SK-N-SH (cell line): ENCODE measurements around the gene CAPNS1. TPM values are rescaled to one million over a fixed set of nuclear protein-coding genes. Genes with fewer than 3 reads are reported as not detected.

Source experiments
- CTCF ChIA-PET: fragments of 300-600, 350-600 bp; formaldehyde crosslinking; extraction: SDS; loops from one replicate; lab custom pipeline; 2021; lab: Yijun Ruan, JAX
- POLR2A ChIA-PET: fragments of 350-600 bp; sonication (Branson Sonifier 250); formaldehyde crosslinking; extraction: SDS; loops from one replicate; lab custom pipeline; 2020; ENCODE audit warnings: antibody characterized with exemption, inconsistent platforms; lab: Yijun Ruan, JAX
- DNase-seq: peaks from one replicate; pipeline ENCODE4 v3.0.0; 2012
- H2AFZ ChIP-seq: fragments of 200-600 bp; sonication (generic); 2 replicates; pipeline ENCODE4 v1.8.1; 2016; ENCODE audit warnings: antibody characterized with exemption, mild to moderate bottlenecking, low read depth
- H3F3A ChIP-seq: fragments of 200-600 bp; sonication (generic); replicated peaks from 2 replicates; pipeline ENCODE3; 2016; ENCODE audit warnings: antibody characterized with exemption, mild to moderate bottlenecking; ENCODE audit not compliant: insufficient read depth
- H3K27ac ChIP-seq, 2 experiments: fragments of 200-500 bp in 1 of 2; fragments of 200-600 bp in 1 of 2; sonication (Bioruptor generic) in 1 of 2; sonication (generic), shearing (Covaris generic) in 1 of 2; 2 replicates each; pipeline versions ENCODE4 v1.5.1 to v1.6.1; 2014 to 2016; ENCODE audit warnings: low read depth in 2 of 2, inconsistent platforms in 1 of 2, low read length in 1 of 2, mild to moderate bottlenecking in 1 of 2, mixed read lengths in 1 of 2
- H3K27me3 ChIP-seq: fragments of 200-600 bp; sonication (generic), shearing (Covaris generic); 2 replicates; pipeline ENCODE4 v1.6.1; 2016; ENCODE audit warnings: mixed run types; ENCODE audit not compliant: insufficient read depth
- H3K36me3 ChIP-seq, 2 experiments: fragments of 200-500 bp in 1 of 2; fragments of 200-600 bp in 1 of 2; sonication (Bioruptor generic) in 1 of 2; sonication (generic) in 1 of 2; replicated peaks in 1 of 2; 2 replicates each; pipeline versions ENCODE3 to v1.5.1; 2014 to 2016; ENCODE audit warnings: low read length in 1 of 2, mild to moderate bottlenecking in 1 of 2; ENCODE audit not compliant: insufficient read depth in 2 of 2, control insufficient read depth in 1 of 2
- H3K4me1 ChIP-seq, 2 experiments: fragments of 200-500 bp in 1 of 2; fragments of 200-600 bp in 1 of 2; sonication (Bioruptor generic) in 1 of 2; sonication (generic), shearing (Covaris generic) in 1 of 2; 2 replicates each; pipeline versions ENCODE4 v1.5.1 to v1.6.1; 2014 to 2016; ENCODE audit warnings: low read depth in 1 of 2, low read length in 1 of 2, mixed run types in 1 of 2; ENCODE audit not compliant: insufficient read depth in 2 of 2, control insufficient read depth in 1 of 2
- H3K4me2 ChIP-seq: fragments of 200-600 bp; sonication (generic), shearing (Covaris generic); 2 replicates; pipeline ENCODE4 v1.6.1; 2017; ENCODE audit warnings: mixed run types
- H3K4me3 ChIP-seq, 2 experiments: fragments of 200-500 bp in 1 of 2; fragments of 200-600 bp in 1 of 2; sonication (Bioruptor generic) in 1 of 2; sonication (generic), shearing (Covaris generic) in 1 of 2; 2 replicates each; pipeline versions ENCODE4 v1.5.1 to v1.8.1; 2014 to 2016; ENCODE audit warnings: low read depth in 2 of 2, inconsistent platforms in 1 of 2, low read length in 1 of 2, mild to moderate bottlenecking in 1 of 2, mixed read lengths in 1 of 2, moderate library complexity in 1 of 2
- H3K79me2 ChIP-seq: fragments of 200-600 bp; sonication (generic); 2 replicates; pipeline ENCODE4 v1.8.1; 2017; ENCODE audit warnings: mild to moderate bottlenecking; ENCODE audit not compliant: insufficient read depth
- H3K9ac ChIP-seq: fragments of 200-600 bp; sonication (generic); 2 replicates; pipeline ENCODE4 v1.6.1; 2017; ENCODE audit warnings: mixed run types
- H3K9me2 ChIP-seq: fragments of 200-600 bp; sonication (generic); 2 replicates; pipeline ENCODE4 v1.6.1; 2017; ENCODE audit warnings: mixed run types
- H3K9me3 ChIP-seq: fragments of 200-600 bp; sonication (generic); 2 replicates; pipeline ENCODE4 v1.6.1; 2017; ENCODE audit warnings: mixed run types, mild to moderate bottlenecking, moderate library complexity
- H4K20me1 ChIP-seq: fragments of 200-600 bp; sonication (generic); 2 replicates; pipeline ENCODE4 v1.6.1; 2017; ENCODE audit warnings: mild to moderate bottlenecking, mixed run types; ENCODE audit not compliant: insufficient read depth
- ELF1 ChIP-seq: IDR thresholded peaks from 2 replicates; pipeline ENCODE4 v1.4.0; 2012
- EP300 ChIP-seq, 2 experiments: IDR thresholded peaks; 2 replicates each; pipeline versions ENCODE4 v1.4.0 to v1.6.1; 2012; ENCODE audit warnings: borderline replicate concordance in 1 of 2, low read depth in 1 of 2, low read length in 1 of 2
- GABPA ChIP-seq: IDR thresholded peaks from 2 replicates; pipeline ENCODE4 v1.4.0; 2012; ENCODE audit warnings: low read depth, mild to moderate bottlenecking
- IRF3 ChIP-seq: fragments of 150-350 bp; IDR thresholded peaks from 2 replicates; pipeline ENCODE4 v1.6.1; 2016; ENCODE audit warnings: mild to moderate bottlenecking, low read depth, low read length
- JUND ChIP-seq: IDR thresholded peaks from 2 replicates; pipeline ENCODE4 v1.4.0; 2012
- MAX ChIP-seq: IDR thresholded peaks from 2 replicates; pipeline ENCODE4 v1.4.0; 2012; ENCODE audit warnings: low read depth
- NFIC ChIP-seq: IDR thresholded peaks from 2 replicates; pipeline ENCODE4 v1.4.0; 2012; ENCODE audit warnings: borderline replicate concordance
- NRF1 ChIP-seq: IDR thresholded peaks from 2 replicates; pipeline ENCODE4 v1.6.1; 2012; ENCODE audit warnings: low read depth, mild to moderate bottlenecking, low read length
- PBX3 ChIP-seq: IDR thresholded peaks from 2 replicates; pipeline ENCODE4; 2012
- RAD21 ChIP-seq: IDR thresholded peaks from 2 replicates; pipeline ENCODE4 v1.6.1; 2012; ENCODE audit warnings: mild to moderate bottlenecking, low read length
- RFX5 ChIP-seq: IDR thresholded peaks from 2 replicates; pipeline ENCODE4 v1.6.1; 2012; ENCODE audit warnings: mild to moderate bottlenecking, improper control_type of control experiment, low read length
- RXRA ChIP-seq: IDR thresholded peaks from 2 replicates; pipeline ENCODE4 v1.4.0; 2012; ENCODE audit warnings: low read depth, mild to moderate bottlenecking, borderline replicate concordance
- SIN3A ChIP-seq: IDR thresholded peaks from 2 replicates; pipeline ENCODE4 v1.6.1; 2012; ENCODE audit warnings: low read depth, mild to moderate bottlenecking, low read length, moderate library complexity, borderline replicate concordance
- USF2 ChIP-seq: fragments of 150-350 bp; IDR thresholded peaks from 2 replicates; pipeline ENCODE4 v1.6.1; 2017; ENCODE audit warnings: antibody characterized with exemption, low read length, low read depth, borderline replicate concordance
- YY1 ChIP-seq: IDR thresholded peaks from 2 replicates; pipeline ENCODE4 v1.4.0; 2012; ENCODE audit warnings: low read depth, mild to moderate bottlenecking
- ZBTB33 ChIP-seq: IDR thresholded peaks from 2 replicates; pipeline ENCODE4 v1.4.0; 2012; ENCODE audit warnings: low read depth, borderline replicate concordance
- WGBS: methylation state at CpG from one replicate; pipeline ENCODE4 v1.1.6; 2017; ENCODE audit warnings: low lambda C conversion rate; 5-methylcytosine and 5-hydroxymethylcytosine counted together
- polyA plus RNA-seq, 3 experiments: library from polyadenylated mRNA; depleted of rRNA; stranded (reverse); fragments of >200 nt; gene quantifications; 2 replicates each; pipeline ENCODE4 v1.2.3, GENCODE V29; 2012

Gene CAPNS1
- polyA plus RNA-seq, 1 of the 3 experiments (the other 2 are of a cell fraction): 999 TPM

- TF ChIP-seq YY1 (no peak), ELF1 (no peak), NFIC (no peak)
- TF ChIP-seq, all 33 proteins: peak for 0
Observed at GRCh38 chr19:36139120-36139472, 770 bp upstream of the CAPNS1 start (continued).

- peak; percentile 88 for DNase-seq
- Histone ChIP-seq H3K9ac (peak overlapping the region; percentile 97), H3K4me2 (peak overlapping the region; percentile 89), H2AFZ (no peak overlapping the region), H3F3A (peaks cover 19% of the 10 kb centered on the region), H3K4me1 (peaks cover 14% of the 10 kb centered on the region in 2 experiments; a peak in 3 of 4 replicates), H3K27ac (peak overlapping the region; percentile 82 to 93), H3K79me2 (peaks cover 36% of the 10 kb centered on the region), H3K9me2 (no peaks in the 10 kb centered on the region), H3K27me3 (no peaks in the 10 kb centered on the region), H4K20me1 (peaks cover 23% of the 10 kb centered on the region), H3K4me3 (peak overlapping the region; percentile 80 to 90), H3K36me3 (peaks cover 23 to 33% of the 10 kb centered on the region in 2 experiments), H3K9me3 (no peaks in the 10 kb centered on the region)
- WGBS: 2% methylated on average over 24 of the region's 31 CpGs
- ChIA-PET CTCF (interaction anchor here (1.0 kb wide), 1 partner anchor 12 kb away, joined by 4 read pairs; no protein-coding TSS in a partner anchor), POLR2A (interaction anchor here (1.2 kb wide), 2 partner anchors 13 to 25 kb away, joined by 3 read pairs; partner anchors contain the start of gene TBCB)
- TF ChIP-seq GABPA (peak; percentile 59), MAX (peak; percentile 29), JUND (no peak), YY1 (0 out of 2 replicates have a peak, but pooled peaks have one; percentile 2)
Observed at GRCh38 chr19:36140304-36141038, 605 bp downstream of the CAPNS1 start.

GRCh38 chr19:36141039-36141927 lies 1.4 kb downstream of the CAPNS1 start:
- peak overlapping the region; percentile 80 for H3K4me2 ChIP-seq
- peaks cover 14% of the 10 kb centered on the region in 2 experiments; a peak in 3 of 4 replicates for H3K4me1 ChIP-seq
- H3K36me3 ChIP-seq: peaks cover 31 to 41% of the 10 kb centered on the region in 2 experiments
- peak overlapping the region; percentile 80 to 90 for H3K4me3 ChIP-seq
- H3F3A ChIP-seq: peaks cover 16% of the 10 kb centered on the region
- peak overlapping the region; percentile 82 to 93; a peak in 3 of 4 replicates for H3K27ac ChIP-seq
- ChIA-PET POLR2A (interaction anchor here (1.2 kb wide), 1 partner anchor 26 kb away, joined by 3 read pairs; the partner anchor contains the start of gene TBCB), CTCF (interaction anchor here (1.0 kb wide), 1 partner anchor 13 kb away, joined by 4 read pairs; no protein-coding TSS in a partner anchor)
- DNase-seq: peak; percentile 93
- 25% methylated on average over 34 of the region's 42 CpGs for WGBS
- H3K9me3 ChIP-seq: no peaks in the 10 kb centered on the region
- peak overlapping the region; percentile 97 for H3K9ac ChIP-seq
- no peaks in the 10 kb centered on the region for H3K9me2 ChIP-seq
- H3K79me2 ChIP-seq: peaks cover 36% of the 10 kb centered on the region
- no peak overlapping the region for H2AFZ ChIP-seq
- no peaks in the 10 kb centered on the region for H3K27me3 ChIP-seq
- H4K20me1 ChIP-seq: peaks cover 30% of the 10 kb centered on the region
- TF ChIP-seq USF2 (no peak), IRF3 (no peak), SIN3A (no peak), NRF1 (peak; percentile 62), PBX3 (no peak), ZBTB33 (no peak), MAX (0 out of 2 replicates have a peak, but pooled peaks have one; percentile 7), RAD21 (no peak), RFX5 (no peak), EP300 (IDR thresholded peaks at IDR 0.05; ENCODE audit: borderline replicate concordance in 1 of 2, low read depth in 1 of 2, low read length in 1 of 2) (no peak), RXRA (no peak)
